CD4-positive, alpha-beta T cell (primary cell): ENCODE measurements around the gene PTPRT. TPM values are rescaled to one million over a fixed set of nuclear protein-coding genes. Genes with fewer than 3 reads are reported as not detected.

Experiments used
- ATAC-seq: fragments of 200-7000 bp; cut with Tn5 transposase; one replicate; pipeline ENCODE4 v1.10.0; 2022; ENCODE audit warnings: mild to moderate bottlenecking; ENCODE audit not compliant: poor library complexity
- CTCF ChIA-PET: fragments of 350-600 bp; sonication (Branson Sonifier 250); formaldehyde crosslinking; loops from one replicate; lab custom pipeline; 2021; ENCODE audit warnings: antibody characterized with exemption, inconsistent platforms; lab: Charles Lee
- POLR2A ChIA-PET: fragments of 350-600 bp; sonication (Branson Sonifier 250); formaldehyde crosslinking; loops from one replicate; lab custom pipeline; 2021; ENCODE audit warnings: antibody characterized with exemption, inconsistent platforms; lab: Charles Lee
- DNase-seq, 14 experiments: peaks; one replicate each; pipeline ENCODE4 v3.0.0-alpha.2; 2013 to 2020; ENCODE audit warnings: mixed read lengths in 2 of 14
- H3K27ac ChIP-seq, 2 donors: one replicate each; pipeline versions ENCODE4 v1.5.1 to v1.7.0; 2013; ENCODE audit warnings: low read length in 2 of 2, low read depth in 1 of 2, mild to moderate bottlenecking in 1 of 2
- H3K27me3 ChIP-seq, 2 experiments: 1 replicate in 1 of 2; 2 replicates in 1 of 2; pipeline versions ENCODE4 v1.6.1 to v1.7.0; 2013; ENCODE audit warnings: low read length in 2 of 2, control low read depth in 1 of 2, mild to moderate bottlenecking in 1 of 2, moderate library complexity in 1 of 2; ENCODE audit not compliant: insufficient read depth in 2 of 2, control insufficient read depth in 1 of 2
- H3K36me3 ChIP-seq: one replicate; pipeline ENCODE4 v1.6.1; 2013; ENCODE audit warnings: low read length, control low read depth; ENCODE audit not compliant: insufficient read depth
- H3K4me1 ChIP-seq: one replicate; pipeline ENCODE4 v1.6.1; 2013; ENCODE audit warnings: low read length, control low read depth; ENCODE audit not compliant: insufficient read depth
- H3K4me3 ChIP-seq: one replicate; pipeline ENCODE4 v1.5.1; 2013; ENCODE audit warnings: mild to moderate bottlenecking, low read length, moderate library complexity
- H3K9me3 ChIP-seq, 2 experiments: 1 replicate in 1 of 2; 2 replicates in 1 of 2; pipeline versions ENCODE4 v1.6.1 to v1.7.0; 2013; ENCODE audit warnings: low read length in 2 of 2, mild to moderate bottlenecking in 2 of 2, control low read depth in 1 of 2, moderate library complexity in 1 of 2; ENCODE audit not compliant: control insufficient read depth in 1 of 2, insufficient read depth in 1 of 2
- H3K27ac Mint-ChIP-seq: one replicate; pipeline ENCODE4 v1.8.0; 2020; ENCODE audit warnings: mixed read lengths
- H3K27me3 Mint-ChIP-seq: one replicate; pipeline ENCODE4 v1.8.0; 2021; ENCODE audit warnings: mixed read lengths
- H3K36me3 Mint-ChIP-seq: one replicate; pipeline ENCODE4 v1.8.0; 2021; ENCODE audit warnings: low read depth, mixed read lengths
- H3K4me1 Mint-ChIP-seq: one replicate; pipeline ENCODE4 v1.8.0; 2021; ENCODE audit warnings: low read depth, mixed read lengths
- H3K4me3 Mint-ChIP-seq: one replicate; pipeline ENCODE4 v1.8.0; 2020; ENCODE audit warnings: mild to moderate bottlenecking, mixed read lengths
- H3K9me3 Mint-ChIP-seq: one replicate; pipeline ENCODE4 v1.8.0; 2020; ENCODE audit warnings: mixed read lengths
- CTCF ChIP-seq: fragments of 200-600 bp; IDR thresholded peaks from one replicate; pipeline ENCODE4 v1.8.0; 2022; ENCODE audit warnings: antibody characterized with exemption, mild to moderate bottlenecking
- intact Hi-C, 2 experiments: fragments of 100-400 bp; cut with DNase I in 1 of 2; cut with micrococcal nuclease in 1 of 2; formaldehyde crosslinking; loops; one replicate each; pipeline versions ENCODE4 v1.15.1 to v1.9.0; 2023 to 2025; cut with DNase I, micrococcal nuclease
- total RNA-seq, 174 experiments: library from RNA in 2 of 174; stranded (reverse) in 2 of 174; gene quantifications; one replicate each; pipeline ENCODE4 v1.2.3 and lab custom pipeline; 2021 to 2026

Gene PTPRT
- total RNA-seq, 2 experiments from 2014 or later, result not detected

- H3K27me3 Mint-ChIP-seq, result no peaks in the 10 kb centered on the region
- Histone ChIP-seq H3K36me3 (no peaks in the 10 kb centered on the region), H3K4me1 (no peaks in the 10 kb centered on the region), H3K4me3 (no peak overlapping the region), H3K27me3 (no peaks in the 10 kb centered on the region), H3K27ac (no peak overlapping the region), H3K9me3 (no peaks in the 10 kb centered on the region)
- no peaks in the 10 kb centered on the region for H3K4me1 Mint-ChIP-seq
- H3K9me3 Mint-ChIP-seq, result peaks cover 2% of the 10 kb centered on the region
- ChIA-PET POLR2A (interaction anchor here (0.6 kb wide), 1 partner anchor 11 kb away, joined by 4 read pairs; no protein-coding TSS in a partner anchor), CTCF (no interaction called here)
- no peak overlapping the region for H3K27ac Mint-ChIP-seq
- intact Hi-C loops, result no loop called here
- no peak for ATAC-seq
- DNase-seq, result no peak
- no peak overlapping the region for H3K4me3 Mint-ChIP-seq
- no peak for TF ChIP-seq CTCF
- H3K36me3 Mint-ChIP-seq, result no peaks in the 10 kb centered on the region
Observed at GRCh38 chr20:42484790-42485375, 704.8 kb downstream of the PTPRT start.

GRCh38 chr20:42484335-42484734 lies 705.4 kb downstream of the PTPRT start:
- Mint-ChIP-seq H3K9me3 (peaks cover 2% of the 10 kb centered on the region), H3K36me3 (no peaks in the 10 kb centered on the region), H3K27ac (no peak overlapping the region), H3K4me1 (no peaks in the 10 kb centered on the region), H3K27me3 (no peaks in the 10 kb centered on the region), H3K4me3 (no peak overlapping the region)
- ATAC-seq, result no peak
- H3K27ac ChIP-seq, result no peak overlapping the region
- no peaks in the 10 kb centered on the region for H3K27me3 ChIP-seq
- H3K36me3 ChIP-seq, result no peaks in the 10 kb centered on the region
- no peak for TF ChIP-seq CTCF
- no peak overlapping the region for H3K4me3 ChIP-seq
- ChIA-PET CTCF (no interaction called here), POLR2A (interaction anchor here (0.6 kb wide), 1 partner anchor 12 kb away, joined by 4 read pairs; no protein-coding TSS in a partner anchor)
- intact Hi-C loops, result no loop called here
- H3K4me1 ChIP-seq, result no peaks in the 10 kb centered on the region
- DNase-seq, result no peak
- H3K9me3 ChIP-seq, result no peaks in the 10 kb centered on the region

- POLR2A ChIA-PET, result interaction anchor here (0.6 kb wide), 1 partner anchor 12 kb away, joined by 4 read pairs; no protein-coding TSS in a partner anchor
- intact Hi-C loops, result no loop called here
- no peaks in the 10 kb centered on the region for H3K36me3 Mint-ChIP-seq
Observed at GRCh38 chr20:42483730-42484303, 705.9 kb downstream of the PTPRT start.

More at GRCh38 chr20:42483730-42484303, 705.9 kb downstream of the PTPRT start:
- Mint-ChIP-seq H3K27ac (no peak overlapping the region), H3K9me3 (peaks cover 2% of the 10 kb centered on the region), H3K4me3 (no peak overlapping the region), H3K4me1 (no peaks in the 10 kb centered on the region), H3K27me3 (no peaks in the 10 kb centered on the region)
- Histone ChIP-seq H3K36me3 (no peaks in the 10 kb centered on the region), H3K9me3 (no peaks in the 10 kb centered on the region), H3K4me3 (no peak overlapping the region), H3K4me1 (no peaks in the 10 kb centered on the region), H3K27ac (no peak overlapping the region), H3K27me3 (no peaks in the 10 kb centered on the region)
- CTCF ChIA-PET, result no interaction called here
- ATAC-seq, result no peak
- no peak for TF ChIP-seq CTCF
- DNase-seq, result peak in 2 of 14 experiments; percentile 9 to 20
